ENCODE data around the gene DUSP10. TPM values are rescaled to one million over a fixed set of nuclear protein-coding genes. Genes with fewer than 3 reads are reported as not detected.

The DUSP10 gene
- total and polyA plus RNA-seq, 4 experiments from 2014 or later: 3.8 to 9.9 (median 4.3) TPM

DNA sequence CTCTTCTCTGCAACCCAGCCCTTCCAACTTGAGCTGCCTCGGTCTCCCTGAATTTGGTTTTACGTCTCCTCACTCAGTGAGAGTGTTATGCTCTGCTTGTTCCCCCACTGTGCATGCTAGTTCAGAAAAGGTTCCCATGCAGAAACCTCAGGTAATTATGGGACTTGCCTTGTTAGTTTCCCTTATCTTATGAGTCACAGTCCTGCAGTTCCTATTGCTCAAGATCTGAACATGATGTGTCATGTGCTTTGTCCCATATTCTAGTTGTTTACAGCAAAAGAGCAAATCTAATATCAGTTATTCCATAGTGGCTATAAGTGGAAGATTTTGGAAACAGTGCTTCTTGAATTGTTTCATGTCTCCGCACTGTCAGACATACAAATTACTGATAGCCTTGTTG lies 74.4 kb downstream of the DUSP10 start:
- intact Hi-C loops (cut with micrococcal nuclease): no loop called here
- no peaks in the 10 kb centered on the region for H3K9me3 ChIP-seq (ENCODE audit: control insufficient read depth in 1 of 2, low read length in 2 of 2)
- no peaks in the 10 kb centered on the region for H3K9me3 Mint-ChIP-seq
- H3K27ac ChIP-seq (ENCODE audit: low read depth, low read length): no peak overlapping the region
- POLR2A ChIA-PET (ENCODE audit: partially characterized antibody): no interaction called here
- no peaks in the 10 kb centered on the region for H3K36me3 ChIP-seq (ENCODE audit: insufficient read depth, low read length)
- no peak overlapping the region for H3K4me3 ChIP-seq (ENCODE audit: low read length in 2 of 2)
- H3K36me3 Mint-ChIP-seq: no peaks in the 10 kb centered on the region
- H3K4me3 Mint-ChIP-seq: no peak overlapping the region
- DNase-seq: peak in 1 of 5 donors; percentile 33
- H3K27me3 ChIP-seq (ENCODE audit: insufficient read depth, low read length): no peaks in the 10 kb centered on the region
- CTCF ChIA-PET (ENCODE audit: partially characterized antibody): no interaction called here
- no peaks in the 10 kb centered on the region for H3K4me1 ChIP-seq (ENCODE audit: insufficient read depth, low read length)
- no peaks in the 10 kb centered on the region for H3K4me1 Mint-ChIP-seq
- peaks cover 3 to 5% of the 10 kb centered on the region in 2 donors for H3K27me3 Mint-ChIP-seq
- H3K27ac Mint-ChIP-seq: no peak overlapping the region

DNA sequence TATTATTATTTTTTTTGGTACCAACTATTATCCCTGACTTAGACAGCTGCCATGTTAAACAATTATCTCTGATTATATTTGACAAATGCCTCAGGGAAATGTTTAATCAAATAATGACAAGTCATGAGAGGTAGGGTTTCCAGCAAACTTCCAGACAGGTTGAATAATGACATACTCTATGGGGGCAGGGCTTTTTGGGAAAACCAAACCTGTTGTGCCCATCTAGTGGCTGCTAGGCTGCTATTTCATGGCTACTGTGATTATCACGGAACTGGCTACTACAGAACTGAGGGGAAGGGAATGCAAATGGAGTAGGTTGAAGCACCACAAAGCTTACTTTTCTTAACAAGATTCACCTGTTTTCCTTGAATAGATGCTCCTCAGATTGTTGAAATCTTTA lies 77.6 kb downstream of the DUSP10 start:
- Mint-ChIP-seq H3K27me3 (peaks cover 3 to 5% of the 10 kb centered on the region in 2 donors), H3K9me3 (no peaks in the 10 kb centered on the region), H3K4me3 (no peak overlapping the region), H3K4me1 (no peaks in the 10 kb centered on the region), H3K27ac (no peak overlapping the region), H3K36me3 (no peaks in the 10 kb centered on the region)
- Histone ChIP-seq H3K4me3 (ENCODE audit: low read length in 2 of 2) (no peak overlapping the region), H3K27me3 (ENCODE audit: insufficient read depth, low read length) (no peaks in the 10 kb centered on the region), H3K36me3 (ENCODE audit: insufficient read depth, low read length) (no peaks in the 10 kb centered on the region), H3K27ac (ENCODE audit: low read depth, low read length) (no peak overlapping the region), H3K9me3 (ENCODE audit: control insufficient read depth in 1 of 2, low read length in 2 of 2) (no peaks in the 10 kb centered on the region), H3K4me1 (ENCODE audit: insufficient read depth, low read length) (no peaks in the 10 kb centered on the region)
- ChIA-PET POLR2A (ENCODE audit: partially characterized antibody) (no interaction called here), CTCF (ENCODE audit: partially characterized antibody) (no interaction called here)
- intact Hi-C loops (cut with micrococcal nuclease): loop anchor here (5.0 kb wide), 1 partner anchor 48 kb away; no protein-coding TSS in a partner anchor
- DNase-seq: no peak

DNA sequence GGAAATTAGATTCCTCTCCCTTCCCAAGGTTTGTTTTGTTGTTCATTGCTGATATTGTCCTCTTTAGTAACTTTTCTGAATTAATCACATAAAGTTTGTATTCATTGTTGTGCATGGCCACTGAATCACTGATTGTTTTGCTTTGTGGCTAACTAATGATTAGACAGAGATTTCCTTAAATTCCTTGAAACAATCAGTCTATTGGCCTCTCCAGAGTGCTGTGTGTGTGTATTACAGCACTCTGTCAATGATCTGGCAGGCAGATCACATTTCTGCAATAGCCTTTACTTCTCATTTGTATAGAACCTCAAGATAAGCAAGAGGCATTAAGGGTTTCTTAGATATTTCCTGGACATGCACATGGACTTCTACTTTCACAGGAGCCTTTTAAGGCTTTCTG lies 78.6 kb downstream of the DUSP10 start:
- ChIA-PET POLR2A (ENCODE audit: partially characterized antibody) (no interaction called here), CTCF (ENCODE audit: partially characterized antibody) (no interaction called here)
- Histone ChIP-seq H3K27ac (ENCODE audit: low read depth, low read length) (no peak overlapping the region), H3K4me1 (ENCODE audit: insufficient read depth, low read length) (no peaks in the 10 kb centered on the region), H3K27me3 (ENCODE audit: insufficient read depth, low read length) (no peaks in the 10 kb centered on the region), H3K4me3 (ENCODE audit: low read length in 2 of 2) (no peak overlapping the region), H3K9me3 (ENCODE audit: control insufficient read depth in 1 of 2, low read length in 2 of 2) (no peaks in the 10 kb centered on the region), H3K36me3 (ENCODE audit: insufficient read depth, low read length) (no peaks in the 10 kb centered on the region)
- Mint-ChIP-seq H3K4me1 (no peaks in the 10 kb centered on the region), H3K27ac (no peak overlapping the region), H3K27me3 (peaks cover 3 to 5% of the 10 kb centered on the region in 2 donors), H3K9me3 (no peaks in the 10 kb centered on the region), H3K36me3 (no peaks in the 10 kb centered on the region), H3K4me3 (no peak overlapping the region)
- intact Hi-C loops (cut with micrococcal nuclease): loop anchor here (5.0 kb wide), 1 partner anchor 49 kb away; no protein-coding TSS in a partner anchor
- no peak for DNase-seq

DNA sequence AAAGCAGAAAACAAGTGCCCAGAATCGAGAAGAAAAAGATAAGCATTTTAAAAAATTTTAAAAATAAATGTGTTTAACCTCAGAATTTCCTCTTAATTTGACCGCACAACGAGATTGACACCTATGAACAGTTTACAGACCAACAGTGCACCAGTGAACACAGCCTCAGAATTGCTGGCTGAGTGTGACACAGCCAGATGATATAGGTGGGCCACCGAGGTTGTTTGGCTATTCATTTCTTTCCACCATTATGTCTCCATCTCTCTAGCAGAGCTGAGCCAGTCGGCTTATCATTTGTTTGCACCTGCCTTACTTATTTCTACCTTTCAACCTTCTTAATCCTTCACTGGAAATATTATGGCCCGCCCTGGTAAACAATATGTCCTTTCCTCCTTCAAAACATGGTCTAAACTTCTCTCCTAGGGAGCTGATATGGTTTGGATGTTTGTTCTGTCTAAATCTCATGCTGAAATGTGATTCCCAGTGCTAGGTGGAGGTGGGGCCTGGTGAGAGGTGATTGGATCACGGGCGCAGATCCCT lies 86.1 kb downstream of the DUSP10 start:
- no peak overlapping the region for H3K27ac Mint-ChIP-seq
- H3K4me1 Mint-ChIP-seq: no peaks in the 10 kb centered on the region
- POLR2A ChIA-PET (ENCODE audit: partially characterized antibody): no interaction called here
- Histone ChIP-seq H3K27me3 (ENCODE audit: insufficient read depth, low read length) (no peaks in the 10 kb centered on the region), H3K4me3 (ENCODE audit: low read length in 2 of 2) (no peak overlapping the region), H3K4me1 (ENCODE audit: insufficient read depth, low read length) (no peaks in the 10 kb centered on the region), H3K27ac (ENCODE audit: low read depth, low read length) (no peak overlapping the region), H3K36me3 (ENCODE audit: insufficient read depth, low read length) (no peaks in the 10 kb centered on the region), H3K9me3 (ENCODE audit: control insufficient read depth in 1 of 2, low read length in 2 of 2) (no peaks in the 10 kb centered on the region)
- peaks cover 0 to 1% (median 0%) of the 10 kb centered on the region in 8 donors for H3K9me3 Mint-ChIP-seq
- no peaks in the 10 kb centered on the region for H3K36me3 Mint-ChIP-seq
- CTCF ChIA-PET (ENCODE audit: partially characterized antibody): no interaction called here
- H3K27me3 Mint-ChIP-seq: no peaks in the 10 kb centered on the region
- intact Hi-C loops (cut with micrococcal nuclease): no loop called here
- no peak for DNase-seq
- no peak overlapping the region for H3K4me3 Mint-ChIP-seq
